Endothelial cell of umbilical vein (primary cell): ENCODE data around the gene CEP85. TPM values are rescaled to one million over a fixed set of nuclear protein-coding genes. Genes with fewer than 3 reads are reported as not detected.

Experiments
- BruUV-seq: library from RNA; stranded (reverse); fragments of 400-500 nt; replicated peaks from 2 replicates; lab custom pipeline; 2021; lab: Mats Ljungman, UMichigan
- CTCF ChIA-PET: fragments of 300-600, 350-600 bp; sonication (Branson Sonifier 250); formaldehyde crosslinking; loops from one replicate; lab custom pipeline; 2021; ENCODE audit warnings: antibody characterized with exemption, inconsistent platforms; lab: Charles Lee
- POLR2A ChIA-PET: fragments of 300-600, 350-600 bp; sonication (Branson Sonifier 250); formaldehyde crosslinking; loops from one replicate; lab custom pipeline; 2021; ENCODE audit warnings: antibody characterized with exemption, inconsistent platforms; lab: Charles Lee
- DNase-seq: peaks from one replicate; pipeline ENCODE4 v3.0.0-alpha.2; 2011; ENCODE audit warnings: low read depth, low spot score
- FAIRE-seq: peaks from 2 replicates; lab custom pipeline; 2011; peaks lifted over from hg19 to GRCh38; lab: Jason Lieb, UNC
- H2AFZ ChIP-seq: 2 replicates; pipeline ENCODE4 v1.6.0; 2012; ENCODE audit warnings: low read depth, low read length, control low read depth, inconsistent platforms
- H3K27ac ChIP-seq: 2 replicates; pipeline ENCODE4 v1.5.1; 2011; ENCODE audit warnings: low read depth, mild to moderate bottlenecking, control low read depth, low read length, moderate library complexity; ENCODE audit not compliant: insufficient read depth
- H3K27me3 ChIP-seq, 2 experiments: 2 replicates each; pipeline versions ENCODE4 v1.6.0 to v1.6.1; 2011; ENCODE audit warnings: low read length in 2 of 2, mixed read lengths in 1 of 2; ENCODE audit not compliant: control insufficient read depth in 2 of 2, insufficient read depth in 2 of 2
- H3K36me3 ChIP-seq, 2 experiments: 2 replicates in 1 of 2; 3 replicates in 1 of 2; pipeline ENCODE4 v1.5.1; 2011; ENCODE audit warnings: low read length in 2 of 2, mild to moderate bottlenecking in 1 of 2, moderate library complexity in 1 of 2; ENCODE audit not compliant: control insufficient read depth in 2 of 2, insufficient read depth in 2 of 2; ENCODE audit errors: extremely low read depth in 1 of 2
- H3K4me1 ChIP-seq: 3 replicates; pipeline ENCODE4 v1.5.1; 2011; ENCODE audit warnings: mild to moderate bottlenecking, low read length; ENCODE audit not compliant: control insufficient read depth, insufficient read depth; ENCODE audit errors: extremely low read depth
- H3K4me2 ChIP-seq: 2 replicates; pipeline ENCODE4 v1.6.1; 2011; ENCODE audit warnings: low read length, control low read depth, mixed read lengths; ENCODE audit not compliant: insufficient read depth
- H3K4me3 ChIP-seq, 3 experiments: fragments of 200-600 bp in 1 of 3; sonication (generic), shearing (Covaris generic) in 1 of 3; replicated peaks in 1 of 3; 2 replicates each; pipeline ENCODE4 v1.5.1; 2011 to 2016; ENCODE audit warnings: control low read depth in 3 of 3, low read length in 3 of 3, mild to moderate bottlenecking in 2 of 3, inconsistent platforms in 1 of 3, low read depth in 1 of 3, moderate library complexity in 1 of 3; ENCODE audit not compliant: insufficient read depth in 1 of 3
- H3K79me2 ChIP-seq: 2 replicates; pipeline ENCODE4 v1.6.0; 2012; ENCODE audit warnings: low read length, inconsistent platforms; ENCODE audit not compliant: control insufficient read depth, insufficient read depth
- H3K9ac ChIP-seq: replicated peaks from 2 replicates; pipeline ENCODE3; 2011; ENCODE audit warnings: low read length, control low read depth; ENCODE audit not compliant: insufficient read depth; ENCODE audit errors: extremely low read depth
- H3K9me1 ChIP-seq: replicated peaks from 3 replicates; pipeline ENCODE4 v1.6.0; 2011; ENCODE audit warnings: mild to moderate bottlenecking, low read length; ENCODE audit not compliant: control insufficient read depth, insufficient read depth; ENCODE audit errors: extremely low read depth
- H3K9me3 ChIP-seq: replicated peaks from 2 replicates; pipeline ENCODE4 v1.5.1; 2012; ENCODE audit warnings: low read length, inconsistent platforms; ENCODE audit not compliant: control insufficient read depth, insufficient read depth
- H4K20me1 ChIP-seq: replicated peaks from 2 replicates; pipeline ENCODE3; 2011; ENCODE audit warnings: mild to moderate bottlenecking, low read length; ENCODE audit not compliant: control insufficient read depth, insufficient read depth; ENCODE audit errors: extremely low read depth
- CTCF ChIP-seq, 2 donors: IDR thresholded peaks; 1 replicate in 1 of 2; 2 replicates in 1 of 2; pipeline ENCODE4 v1.5.1; 2011; ENCODE audit warnings: low read length in 2 of 2, mild to moderate bottlenecking in 2 of 2, moderate library complexity in 2 of 2, control low read depth in 1 of 2, inconsistent platforms in 1 of 2, low read depth in 1 of 2; ENCODE audit not compliant: insufficient read depth in 1 of 2; ENCODE audit errors: extremely low read depth in 1 of 2
- EZH2 ChIP-seq: IDR thresholded peaks from 2 replicates; pipeline ENCODE4 v1.6.1; 2012; ENCODE audit warnings: borderline replicate concordance, low read depth, mild to moderate bottlenecking, moderate library complexity, low read length, inconsistent platforms; ENCODE audit not compliant: severe bottlenecking
- FOS ChIP-seq: IDR thresholded peaks from 2 replicates; pipeline ENCODE4 v1.6.1; 2011; ENCODE audit warnings: mild to moderate bottlenecking, low read length, moderate library complexity, borderline replicate concordance; ENCODE audit not compliant: insufficient read depth
- GATA2 ChIP-seq: IDR thresholded peaks from 2 replicates; pipeline ENCODE4 v1.7.0; 2011; ENCODE audit warnings: low read depth, mild to moderate bottlenecking, moderate library complexity, mixed read lengths, low read length; ENCODE audit not compliant: insufficient read length, insufficient read depth
- JUN ChIP-seq: IDR thresholded peaks from 2 replicates; pipeline ENCODE4 v1.6.1; 2011; ENCODE audit warnings: borderline replicate concordance, low read depth; ENCODE audit not compliant: insufficient read length, insufficient read depth
- MAX ChIP-seq: IDR thresholded peaks from 2 replicates; pipeline ENCODE4 v1.6.1; 2011; ENCODE audit not compliant: insufficient read depth, insufficient read length
- MYC ChIP-seq: IDR thresholded peaks from one replicate; pipeline ENCODE4 v1.6.1; 2011; ENCODE audit warnings: mild to moderate bottlenecking, low read depth, low read length
- POLR2A ChIP-seq: IDR thresholded peaks from 2 replicates; pipeline ENCODE4 v1.6.1; 2012; ENCODE audit warnings: low read depth, mild to moderate bottlenecking, control low read depth, low read length
- POLR2AphosphoS5 ChIP-seq: IDR thresholded peaks from 2 replicates; pipeline ENCODE4 v1.6.1; 2012; ENCODE audit warnings: low read depth, mild to moderate bottlenecking, control low read depth, low read length, moderate library complexity; ENCODE audit not compliant: insufficient read depth
- dilution Hi-C: fragments of 300-500 bp; cut with MboI; formaldehyde crosslinking; loops from one replicate; pipeline ENCODE4 v1.15.0; 2019; ENCODE audit warnings: low sequenced_read_pairs; ENCODE audit not compliant: extremely low pct_ligation_motif_present
- intact Hi-C: fragments of 100-400 bp; cut with micrococcal nuclease; formaldehyde crosslinking; loops from one replicate; pipeline ENCODE4 v1.10.0; 2022
- polyA plus RNA-seq, 4 experiments: library from polyadenylated mRNA; depleted of rRNA in 3 of 4; stranded (reverse) in 3 of 4; unstranded in 1 of 4; fragments of >200 nt; gene quantifications; 2 replicates each; pipeline versions ENCODE4 v1.2.1 to v1.2.3, GENCODE V29; 2011 to 2012; ENCODE audit warnings: missing spikeins in 1 of 4
- total RNA-seq: library from RNA; stranded (reverse); gene quantifications from 2 replicates; pipeline ENCODE4 v1.2.3, GENCODE V29; 2021

The CEP85 gene
- total and polyA plus RNA-seq, 2 donors (not counting 3 experiments of a cell fraction or from before 2014, with no cell fraction given): 15.2 to 17.8 TPM

GRCh38 chr1:26197301-26197700, 36.7 kb upstream of the CEP85 start:
- Histone ChIP-seq H3K9me3 (no peaks in the 10 kb centered on the region), H3K4me3 (no peak overlapping the region), H3K4me1 (no peaks in the 10 kb centered on the region), H3K27ac (no peak overlapping the region), H3K27me3 (peaks cover 0 to 5% of the 10 kb centered on the region in 2 experiments), H4K20me1 (no peaks in the 10 kb centered on the region), H3K36me3 (no peaks in the 10 kb centered on the region), H2AFZ (no peak overlapping the region), H3K9ac (no peak overlapping the region), H3K4me2 (no peak overlapping the region), H3K79me2 (no peaks in the 10 kb centered on the region), H3K9me1 (no peaks in the 10 kb centered on the region)
- CTCF ChIA-PET: no interaction called here
- BruUV-seq: no TSS peak
- POLR2A ChIA-PET: no interaction called here
- TF ChIP-seq POLR2A (no peak), EZH2 (no peak), POLR2AphosphoS5 (no peak), CTCF (IDR thresholded peaks at IDR 0.05; ENCODE audit: extremely low read depth in 1 of 2, insufficient read depth in 1 of 2, low read depth in 1 of 2, low read length in 2 of 2) (no peak), GATA2 (no peak), MAX (no peak), JUN (no peak), FOS (no peak), MYC (no peak)
- dilution Hi-C loops: no loop called here
- no peak for DNase-seq
- FAIRE-seq: no peak
- intact Hi-C loops: no loop called here
